DMS153 treated with DMSO at 0.1 percent for 48 hours (cell line): Measurements from ENCODE around the gene GTF2H2.
"Not testable (repeated sequence)": the region's sequence is repeated elsewhere in the genome, so short reads cannot be mapped to it uniquely, and the experiment has no call there.

Source experiments
- DNase-seq: peaks from one replicate; lab custom pipeline; 2025; ENCODE audit not compliant: unreplicated experiment; lab: John Stamatoyannopoulos, UW

The GTF2H2 gene

GRCh38 chr5:71067262-71067928 lies at the start of gene GTF2H2:
Gene GTF2H2 (minus strand): TSS chr5:71067676. CDS start chr5:71062763, 4,913 bp downstream.
- not testable (repeated sequence) for DNase-seq

GRCh38 chr5:71109730-71110275 lies 42.3 kb upstream of the GTF2H2 start:
- DNase-seq: not testable (repeated sequence)

- DNase-seq: not testable (repeated sequence)
These were observed 32.5 kb upstream of the GTF2H2 start for GRCh38 chr5:71099996-71100395.

GRCh38 chr5:71097930-71098203 lies 30.4 kb upstream of the GTF2H2 start:
- not testable (repeated sequence) for DNase-seq

- DNase-seq: not testable (repeated sequence)
These were observed 29.9 kb upstream of the GTF2H2 start for GRCh38 chr5:71097173-71097929.

GRCh38 chr5:71089773-71090172 lies 22.3 kb upstream of the GTF2H2 start:
- not testable (repeated sequence) for DNase-seq

GRCh38 chr5:71088754-71089153 lies 21.3 kb upstream of the GTF2H2 start:
- DNase-seq: not testable (repeated sequence)

GRCh38 chr5:71086145-71086544 lies 18.7 kb upstream of the GTF2H2 start:
- DNase-seq: not testable (repeated sequence)

GRCh38 chr5:71084280-71085063 lies 17.0 kb upstream of the GTF2H2 start:
- not testable (repeated sequence) for DNase-seq

GRCh38 chr5:71082898-71083297 lies 15.4 kb upstream of the GTF2H2 start:
- not testable (repeated sequence) for DNase-seq

- DNase-seq: not testable (repeated sequence)
These were observed 14.9 kb upstream of the GTF2H2 start for GRCh38 chr5:71082340-71082739.

- DNase-seq: not testable (repeated sequence)
These were observed 6.2 kb downstream of the GTF2H2 start for GRCh38 chr5:71061322-71061721.

GRCh38 chr5:71059426-71059825 lies 8.1 kb downstream of the GTF2H2 start:
- not testable (repeated sequence) for DNase-seq

- not testable (repeated sequence) for DNase-seq
These were observed 22.7 kb downstream of the GTF2H2 start for GRCh38 chr5:71044808-71045207.

GRCh38 chr5:71044128-71044527 lies 23.3 kb downstream of the GTF2H2 start:
- not testable (repeated sequence) for DNase-seq

GRCh38 chr5:71031046-71031776 lies 36.3 kb downstream of the GTF2H2 start:
- not testable (repeated sequence) for DNase-seq

GRCh38 chr5:71025289-71025953 lies 42.1 kb downstream of the GTF2H2 start, which contains the start of gene NAIP:
Gene NAIP (minus strand): TSS chr5:71025339. CDS start chr5:71012915, 12,424 bp downstream.
- not testable (repeated sequence) for DNase-seq

- DNase-seq: not testable (repeated sequence)
These were observed 46.8 kb downstream of the GTF2H2 start for GRCh38 chr5:71020643-71021042.

GRCh38 chr5:71018376-71019005 lies 49.0 kb downstream of the GTF2H2 start:
- DNase-seq: not testable (repeated sequence)
